K562 (cell line): ENCODE results near the gene TSC22D2. TPM values are rescaled to one million over a fixed set of nuclear protein-coding genes. Genes with fewer than 3 reads are reported as not detected.

Experiments used
- ARID1B ChIP-seq: fragments of 450-650 bp; IDR thresholded peaks from 2 replicates; pipeline ENCODE4 v1.6.1; 2016; ENCODE audit warnings: antibody characterized with exemption, mild to moderate bottlenecking, inconsistent platforms
- CBFA2T2 ChIP-seq: fragments of 450-650 bp; conservative IDR thresholded peaks from 2 replicates; pipeline ENCODE4 v1.6.1; 2017; ENCODE audit warnings: mild to moderate bottlenecking
- CREM ChIP-seq: IDR thresholded peaks from 2 replicates; pipeline ENCODE4 v1.6.1; 2014; ENCODE audit warnings: antibody characterized with exemption, low read depth
- DPF2 ChIP-seq: fragments of 450-650 bp; IDR thresholded peaks from 2 replicates; pipeline ENCODE4 v1.6.1; 2016
- ETV5 ChIP-seq: sonication (generic); formaldehyde crosslinking; IDR thresholded peaks from 2 replicates; pipeline ENCODE4 v1.4.0; 2020; ENCODE audit warnings: low read depth, mild to moderate bottlenecking, missing genetic modification reagents
- HDAC3 ChIP-seq: fragments of 450-650 bp; IDR thresholded peaks from 2 replicates; pipeline ENCODE4 v1.6.1; 2018; ENCODE audit warnings: borderline replicate concordance, mild to moderate bottlenecking, moderate library complexity; ENCODE audit not compliant: partially characterized antibody
- HMGN3 ChIP-seq: IDR thresholded peaks from 2 replicates; pipeline ENCODE4 v1.6.1; 2011; ENCODE audit warnings: borderline replicate concordance, low read depth, mild to moderate bottlenecking, mixed read lengths, low read length; ENCODE audit not compliant: insufficient read length; ENCODE audit errors: extremely low read depth
- HNRNPK ChIP-seq: fragments of 200-400 bp; formaldehyde crosslinking; IDR thresholded peaks from one replicate; pipeline ENCODE4 v1.6.1; 2018; ENCODE audit warnings: mild to moderate bottlenecking, low read depth, low read length; ENCODE audit not compliant: poor library complexity, severe bottlenecking
- MEF2A ChIP-seq: IDR thresholded peaks from 2 replicates; pipeline ENCODE4 v1.6.1; 2011; ENCODE audit warnings: low read depth, mild to moderate bottlenecking, low read length, moderate library complexity; ENCODE audit not compliant: control insufficient read depth
- NFIC ChIP-seq: fragments of 450-650 bp; IDR thresholded peaks from 2 replicates; pipeline ENCODE4 v1.6.1; 2017; ENCODE audit warnings: mild to moderate bottlenecking, inconsistent platforms
- NONO ChIP-seq, 2 experiments: fragments of 200-400 bp in 1 of 2; fragments of 450-650 bp in 1 of 2; formaldehyde crosslinking in 1 of 2; IDR thresholded peaks; 2 replicates each; pipeline ENCODE4 v1.6.1; 2017; ENCODE audit warnings: low read depth in 2 of 2, mild to moderate bottlenecking in 2 of 2, moderate library complexity in 2 of 2, low read length in 1 of 2
- TRIM28 ChIP-seq: fragments of 450-650 bp; IDR thresholded peaks from 2 replicates; pipeline ENCODE4 v1.6.1; 2017
- ZFP30 ChIP-seq: fragments of 250-450 bp; sonication (Bioruptor Pico); IDR thresholded peaks from 2 replicates; pipeline ENCODE4 v1.8.0; 2022; ENCODE audit warnings: moderate library complexity, mild to moderate bottlenecking, inconsistent platforms, borderline replicate concordance
- ZNF143 ChIP-seq: sonication (generic); formaldehyde crosslinking; IDR thresholded peaks from 2 replicates; pipeline ENCODE4 v1.9.0; 2022; ENCODE audit warnings: mild to moderate bottlenecking, missing genetic modification reagents
- ZNF551 ChIP-seq: fragments of 250-450 bp; sonication (Bioruptor Pico); IDR thresholded peaks from 2 replicates; pipeline ENCODE4 v1.5.0; 2021; ENCODE audit warnings: mild to moderate bottlenecking, moderate library complexity
- ZNF695 ChIP-seq: fragments of 450-650 bp; formaldehyde crosslinking; IDR thresholded peaks from 2 replicates; pipeline ENCODE4 v1.4.0; 2020; ENCODE audit warnings: mild to moderate bottlenecking, moderate library complexity
- ZNF766 ChIP-seq: fragments of 200-800 bp; sonication (Bioruptor generic); conservative IDR thresholded peaks from 2 replicates; pipeline ENCODE4 v1.6.1; 2016; ENCODE audit warnings: missing genetic modification characterization, missing compliant biosample characterization
- ZNF778 ChIP-seq: fragments of 450-650 bp; formaldehyde crosslinking; IDR thresholded peaks from 2 replicates; pipeline ENCODE4 v1.4.0; 2020; ENCODE audit warnings: mild to moderate bottlenecking, moderate library complexity
- polyA plus RNA-seq, 8 experiments: library from polyadenylated mRNA; depleted of rRNA in 4 of 8; stranded (reverse) in 5 of 8; unstranded in 3 of 8; fragments of >200 nt; fragmentation: Nextera tagmentation in 2 of 8; fragmentation: Illumina TruSeq in 1 of 8; extraction: Ambion mirVana in 2 of 8; extraction: Trizol in 1 of 8; gene quantifications; 2 replicates each; pipeline versions ENCODE4 v1.2.1 to v1.2.3, GENCODE V29; 2011 to 2014; ENCODE audit warnings: inconsistent platforms in 1 of 8, missing spikeins in 1 of 8
- total RNA-seq, 7 experiments: library from RNA; depleted of rRNA in 6 of 7; stranded (reverse); fragments of >200 nt in 6 of 7; fragmentation: Illumina TruSeq in 2 of 7; extraction: Trizol in 2 of 7; gene quantifications; 2 replicates each; pipeline versions ENCODE4 v1.2.1 to v1.2.3, GENCODE V29; 2011 to 2021; ENCODE audit warnings: low replicate concordance in 1 of 7
- TF ChIP-seq, protein P1 (sequence below), 2 experiments: fragments of 450-650 bp; IDR thresholded peaks; 2 replicates each; pipeline ENCODE4 v1.6.1; 2016
- TF ChIP-seq, protein P2 (sequence below): sonication (generic); formaldehyde crosslinking; IDR thresholded peaks from 2 replicates; pipeline ENCODE4 v1.8.0; 2022; ENCODE audit warnings: mild to moderate bottlenecking, missing genetic modification reagents
- TF ChIP-seq, protein P3 (sequence below): IDR thresholded peaks from 2 replicates; pipeline ENCODE4 v1.6.1; 2012; ENCODE audit warnings: low read depth, low read length, improper control_type of control experiment, borderline replicate concordance
- TF ChIP-seq, protein P4 (sequence below): fragments of 250-450 bp; sonication (Bioruptor Pico); IDR thresholded peaks from 2 replicates; pipeline ENCODE4 v1.5.0; 2020; ENCODE audit warnings: mild to moderate bottlenecking, borderline replicate concordance

Gene TSC22D2
- total and polyA plus RNA-seq, 9 of the 15 experiments (the other 6 are each of a cell fraction or from before 2014, with no cell fraction given) = 5.5 to 44.0 (median 19.3) TPM

DNA sequence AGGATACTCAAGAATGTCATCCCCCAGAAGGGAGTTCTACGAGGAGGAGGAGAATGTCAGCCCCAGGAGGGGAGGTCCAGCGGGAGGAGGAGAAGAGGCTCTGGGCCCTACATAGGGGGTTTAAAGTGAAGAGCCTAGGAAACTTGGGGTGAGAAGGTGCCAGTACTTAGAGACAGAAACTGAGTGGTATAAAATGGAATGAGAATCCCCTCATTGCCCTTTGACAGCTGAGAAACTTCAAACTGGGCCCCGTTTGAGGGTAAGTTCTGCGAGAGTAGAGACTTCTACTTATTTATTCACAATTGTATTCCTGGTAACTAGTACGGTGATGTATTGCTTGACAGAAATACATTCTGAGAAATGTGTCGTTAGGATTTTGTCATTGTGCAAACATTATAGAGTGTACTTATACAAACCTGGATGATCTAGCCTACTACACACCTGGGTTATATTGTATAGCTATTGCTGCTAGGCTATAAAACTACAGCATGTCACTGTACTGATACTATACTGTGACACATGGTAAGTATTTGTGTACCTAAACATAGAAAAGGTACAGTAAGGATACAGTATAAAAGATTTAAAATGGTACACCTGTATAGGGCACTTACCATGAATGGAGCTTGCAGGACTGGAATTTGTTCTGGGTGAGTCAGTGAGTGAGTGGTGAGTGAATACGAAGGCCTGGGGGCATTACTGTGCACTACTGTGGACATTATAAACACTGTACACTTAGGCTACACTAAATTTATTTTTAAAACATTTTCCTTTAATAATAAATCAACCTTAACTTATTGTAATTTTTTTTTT is 62.0 kb downstream of the TSC22D2 start (continued):
- TF ChIP-seq NONO (IDR thresholded peaks at IDR 0.05; ENCODE audit: low read depth in 2 of 2, low read length in 1 of 2) (no peak), HDAC3 (no peak), NFIC (no peak), TRIM28 (no peak), ZFP30 (CRISPR knock-in tag) (no peak), CREM (no peak), ZNF778 (no peak), HMGN3 (no peak), ARID1B (0 out of 2 replicates have a peak, but pooled peaks have one; percentile 3), HNRNPK (no peak), ZNF766 (CRISPR knock-in tag) (0 out of 2 replicates have a peak, but pooled peaks have one; percentile 7), ZNF143 (CRISPR knock-in tag) (no peak), DPF2 (0 out of 2 replicates have a peak, but pooled peaks have one; percentile 3), ETV5 (CRISPR knock-in tag) (no peak), CBFA2T2 (0 out of 2 replicates have a peak, but pooled peaks have one; percentile 60), ZNF695 (CRISPR knock-in tag) (no peak), ZNF551 (CRISPR knock-in tag) (no peak), MEF2A (0 out of 2 replicates have a peak, but pooled peaks have one; percentile 8)
- TF ChIP-seq, protein P1, sequence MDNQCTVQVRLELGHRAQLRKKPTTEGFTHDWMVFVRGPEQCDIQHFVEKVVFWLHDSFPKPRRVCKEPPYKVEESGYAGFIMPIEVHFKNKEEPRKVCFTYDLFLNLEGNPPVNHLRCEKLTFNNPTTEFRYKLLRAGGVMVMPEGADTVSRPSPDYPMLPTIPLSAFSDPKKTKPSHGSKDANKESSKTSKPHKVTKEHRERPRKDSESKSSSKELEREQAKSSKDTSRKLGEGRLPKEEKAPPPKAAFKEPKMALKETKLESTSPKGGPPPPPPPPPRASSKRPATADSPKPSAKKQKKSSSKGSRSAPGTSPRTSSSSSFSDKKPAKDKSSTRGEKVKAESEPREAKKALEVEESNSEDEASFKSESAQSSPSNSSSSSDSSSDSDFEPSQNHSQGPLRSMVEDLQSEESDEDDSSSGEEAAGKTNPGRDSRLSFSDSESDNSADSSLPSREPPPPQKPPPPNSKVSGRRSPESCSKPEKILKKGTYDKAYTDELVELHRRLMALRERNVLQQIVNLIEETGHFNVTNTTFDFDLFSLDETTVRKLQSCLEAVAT (IDR thresholded peaks at IDR 0.05) = 0 out of 4 replicates have a peak, but pooled peaks of 1 of the 2 experiments have one; percentile 19
- TF ChIP-seq, protein P2, sequence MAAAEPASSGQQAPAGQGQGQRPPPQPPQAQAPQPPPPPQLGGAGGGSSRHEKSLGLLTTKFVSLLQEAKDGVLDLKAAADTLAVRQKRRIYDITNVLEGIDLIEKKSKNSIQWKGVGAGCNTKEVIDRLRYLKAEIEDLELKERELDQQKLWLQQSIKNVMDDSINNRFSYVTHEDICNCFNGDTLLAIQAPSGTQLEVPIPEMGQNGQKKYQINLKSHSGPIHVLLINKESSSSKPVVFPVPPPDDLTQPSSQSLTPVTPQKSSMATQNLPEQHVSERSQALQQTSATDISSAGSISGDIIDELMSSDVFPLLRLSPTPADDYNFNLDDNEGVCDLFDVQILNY (CRISPR knock-in tag) = no peak
- TF ChIP-seq, protein P3, sequence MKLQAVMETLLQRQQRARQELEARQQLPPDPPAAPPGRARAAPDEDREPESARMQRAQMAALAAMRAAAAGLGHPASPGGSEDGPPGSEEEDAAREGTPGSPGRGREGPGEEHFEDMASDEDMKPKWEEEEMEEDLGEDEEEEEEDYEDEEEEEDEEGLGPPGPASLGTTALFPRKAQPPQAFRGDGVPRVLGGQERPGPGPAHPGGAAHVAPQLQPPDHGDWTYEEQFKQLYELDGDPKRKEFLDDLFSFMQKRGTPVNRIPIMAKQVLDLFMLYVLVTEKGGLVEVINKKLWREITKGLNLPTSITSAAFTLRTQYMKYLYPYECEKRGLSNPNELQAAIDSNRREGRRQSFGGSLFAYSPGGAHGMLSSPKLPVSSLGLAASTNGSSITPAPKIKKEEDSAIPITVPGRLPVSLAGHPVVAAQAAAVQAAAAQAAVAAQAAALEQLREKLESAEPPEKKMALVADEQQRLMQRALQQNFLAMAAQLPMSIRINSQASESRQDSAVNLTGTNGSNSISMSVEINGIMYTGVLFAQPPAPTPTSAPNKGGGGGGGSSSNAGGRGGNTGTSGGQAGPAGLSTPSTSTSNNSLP = no peak
- TF ChIP-seq, protein P4, sequence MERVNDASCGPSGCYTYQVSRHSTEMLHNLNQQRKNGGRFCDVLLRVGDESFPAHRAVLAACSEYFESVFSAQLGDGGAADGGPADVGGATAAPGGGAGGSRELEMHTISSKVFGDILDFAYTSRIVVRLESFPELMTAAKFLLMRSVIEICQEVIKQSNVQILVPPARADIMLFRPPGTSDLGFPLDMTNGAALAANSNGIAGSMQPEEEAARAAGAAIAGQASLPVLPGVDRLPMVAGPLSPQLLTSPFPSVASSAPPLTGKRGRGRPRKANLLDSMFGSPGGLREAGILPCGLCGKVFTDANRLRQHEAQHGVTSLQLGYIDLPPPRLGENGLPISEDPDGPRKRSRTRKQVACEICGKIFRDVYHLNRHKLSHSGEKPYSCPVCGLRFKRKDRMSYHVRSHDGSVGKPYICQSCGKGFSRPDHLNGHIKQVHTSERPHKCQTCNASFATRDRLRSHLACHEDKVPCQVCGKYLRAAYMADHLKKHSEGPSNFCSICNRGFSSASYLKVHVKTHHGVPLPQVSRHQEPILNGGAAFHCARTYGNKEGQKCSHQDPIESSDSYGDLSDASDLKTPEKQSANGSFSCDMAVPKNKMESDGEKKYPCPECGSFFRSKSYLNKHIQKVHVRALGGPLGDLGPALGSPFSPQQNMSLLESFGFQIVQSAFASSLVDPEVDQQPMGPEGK (CRISPR knock-in tag) = no peak
